Measurements from ENCODE around the gene PTPN20.

The PTPN20 gene

DNA sequence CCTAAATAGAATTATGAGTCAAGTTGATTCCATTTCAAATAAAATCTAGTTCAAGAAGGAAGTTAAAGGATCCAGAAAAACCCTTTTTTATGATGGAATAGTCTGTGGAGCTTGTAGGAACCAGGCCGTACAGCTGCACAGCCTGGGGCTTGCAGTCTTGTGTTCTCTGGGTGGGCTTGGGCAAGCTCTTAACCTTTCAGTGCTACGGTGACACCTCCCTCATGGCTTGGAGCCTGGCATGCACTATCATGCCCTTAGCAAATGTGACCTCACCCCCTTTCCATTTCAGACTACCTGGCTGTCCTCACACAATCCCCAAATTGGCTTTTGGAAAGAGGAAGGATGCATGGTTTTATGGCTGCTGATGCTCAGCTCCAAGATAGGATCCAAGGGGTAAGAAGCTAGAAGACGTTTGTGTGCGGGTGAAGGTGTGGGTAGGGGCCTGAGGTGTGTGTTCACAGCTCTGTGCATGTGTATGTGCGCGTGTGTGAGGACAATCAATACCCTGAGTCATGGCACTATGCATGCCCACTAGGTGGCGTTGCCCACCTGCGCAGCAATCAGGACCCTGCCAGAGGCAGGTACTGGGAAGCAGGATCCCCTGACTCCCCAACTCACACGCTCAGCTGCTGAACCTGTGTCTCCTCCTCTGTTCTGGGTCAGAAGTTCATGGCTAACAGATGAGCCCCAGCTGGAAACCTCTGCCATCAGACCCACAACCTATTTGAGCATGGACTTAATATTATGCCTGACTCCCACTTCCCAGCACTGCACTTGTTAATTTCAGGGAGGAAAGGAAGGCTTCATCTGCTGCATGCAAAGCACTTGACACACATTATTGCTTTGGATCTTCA, 113.4 kb downstream of the PTPN20 start:
- no peaks in the 10 kb centered on the region for H3K27me3 ChIP-seq (ENCODE audit: control insufficient read depth, insufficient read depth, low read length)

GRCh38 chr10:47025253-47025539, 114.0 kb downstream of the PTPN20 start:
- Histone ChIP-seq H3K27ac (ENCODE audit: low read length) (no peak overlapping the region), H3K9me3 (ENCODE audit: control insufficient read depth, low read depth, low read length) (no peaks in the 10 kb centered on the region), H3K9ac (ENCODE audit: low read length) (no peak overlapping the region), H3K27me3 (ENCODE audit: control insufficient read depth, insufficient read depth, low read length) (no peaks in the 10 kb centered on the region), H3K4me3 (ENCODE audit: low read length) (no peak overlapping the region), H3K4me1 (ENCODE audit: control insufficient read depth, low read depth, low read length) (no peaks in the 10 kb centered on the region), H3K36me3 (ENCODE audit: control insufficient read depth, low read depth, low read length) (no peaks in the 10 kb centered on the region)

More for the DNA sequence above, 113.4 kb downstream of the PTPN20 start:
- Histone ChIP-seq H3K9ac (ENCODE audit: low read length) (no peak overlapping the region), H3K4me1 (ENCODE audit: control insufficient read depth, low read depth, low read length) (no peaks in the 10 kb centered on the region), H3K9me3 (ENCODE audit: control insufficient read depth, low read depth, low read length) (no peaks in the 10 kb centered on the region), H3K27ac (ENCODE audit: low read length) (no peak overlapping the region), H3K4me3 (ENCODE audit: low read length) (no peak overlapping the region), H3K36me3 (ENCODE audit: control insufficient read depth, low read depth, low read length) (no peaks in the 10 kb centered on the region)

- no peaks in the 10 kb centered on the region for H3K27me3 ChIP-seq (ENCODE audit: control insufficient read depth, insufficient read depth, low read length)
- H3K9me3 ChIP-seq (ENCODE audit: control insufficient read depth, low read depth, low read length), result no peaks in the 10 kb centered on the region
- no peaks in the 10 kb centered on the region for H3K36me3 ChIP-seq (ENCODE audit: control insufficient read depth, low read depth, low read length)
- no peak overlapping the region for H3K9ac ChIP-seq (ENCODE audit: low read length)
- no peak overlapping the region for H3K4me3 ChIP-seq (ENCODE audit: low read length)
- no peak overlapping the region for H3K27ac ChIP-seq (ENCODE audit: low read length)
- no peaks in the 10 kb centered on the region for H3K4me1 ChIP-seq (ENCODE audit: control insufficient read depth, low read depth, low read length)
Observed at GRCh38 chr10:47025540-47026300, 114.5 kb downstream of the PTPN20 start.

- Histone ChIP-seq H3K36me3 (ENCODE audit: control insufficient read depth, low read depth, low read length) (no peaks in the 10 kb centered on the region), H3K9ac (ENCODE audit: low read length) (no peak overlapping the region), H3K27me3 (ENCODE audit: control insufficient read depth, insufficient read depth, low read length) (no peaks in the 10 kb centered on the region), H3K9me3 (ENCODE audit: control insufficient read depth, low read depth, low read length) (no peaks in the 10 kb centered on the region), H3K27ac (ENCODE audit: low read length) (no peak overlapping the region), H3K4me3 (ENCODE audit: low read length) (no peak overlapping the region), H3K4me1 (ENCODE audit: control insufficient read depth, low read depth, low read length) (no peaks in the 10 kb centered on the region)
Observed at GRCh38 chr10:47026301-47027107, 115.3 kb downstream of the PTPN20 start.

- H3K4me3 ChIP-seq (ENCODE audit: low read length), result no peak overlapping the region
- H3K4me1 ChIP-seq (ENCODE audit: control insufficient read depth, low read depth, low read length), result no peaks in the 10 kb centered on the region
- no peaks in the 10 kb centered on the region for H3K9me3 ChIP-seq (ENCODE audit: control insufficient read depth, low read depth, low read length)
- no peaks in the 10 kb centered on the region for H3K36me3 ChIP-seq (ENCODE audit: control insufficient read depth, low read depth, low read length)
- no peaks in the 10 kb centered on the region for H3K27me3 ChIP-seq (ENCODE audit: control insufficient read depth, insufficient read depth, low read length)
- no peak overlapping the region for H3K9ac ChIP-seq (ENCODE audit: low read length)
- H3K27ac ChIP-seq (ENCODE audit: low read length), result no peak overlapping the region
Observed at GRCh38 chr10:47027108-47027783, 116.0 kb downstream of the PTPN20 start.

GRCh38 chr10:47027784-47028260, 116.6 kb downstream of the PTPN20 start:
- H3K27ac ChIP-seq (ENCODE audit: low read length), result no peak overlapping the region
- no peaks in the 10 kb centered on the region for H3K4me1 ChIP-seq (ENCODE audit: control insufficient read depth, low read depth, low read length)
- H3K36me3 ChIP-seq (ENCODE audit: control insufficient read depth, low read depth, low read length), result no peaks in the 10 kb centered on the region
- H3K9ac ChIP-seq (ENCODE audit: low read length), result no peak overlapping the region
- H3K27me3 ChIP-seq (ENCODE audit: control insufficient read depth, insufficient read depth, low read length), result no peaks in the 10 kb centered on the region
- no peaks in the 10 kb centered on the region for H3K9me3 ChIP-seq (ENCODE audit: control insufficient read depth, low read depth, low read length)
- no peak overlapping the region for H3K4me3 ChIP-seq (ENCODE audit: low read length)

DNA sequence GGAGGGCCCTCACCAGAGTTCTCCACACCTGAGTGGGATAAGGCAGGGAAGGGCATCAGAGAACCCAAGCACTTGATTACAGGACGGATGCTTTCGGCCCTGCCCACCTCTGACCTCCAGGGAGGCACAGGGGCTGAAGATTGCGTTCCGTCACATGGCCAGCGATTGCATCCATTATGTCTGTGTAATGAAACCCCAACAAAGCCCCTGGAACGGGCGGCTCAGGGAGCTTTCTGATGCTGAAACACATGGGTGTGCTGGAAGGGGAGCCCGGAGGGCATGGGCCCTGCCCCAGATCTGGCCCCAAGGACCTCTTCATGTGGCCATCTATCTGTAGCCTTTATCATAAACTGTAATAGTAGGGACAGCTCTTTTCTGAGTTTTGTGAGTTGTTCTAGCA, 117.2 kb downstream of the PTPN20 start:
- H3K9me3 ChIP-seq (ENCODE audit: control insufficient read depth, low read depth, low read length), result no peaks in the 10 kb centered on the region
- H3K4me3 ChIP-seq (ENCODE audit: low read length), result no peak overlapping the region
- H3K9ac ChIP-seq (ENCODE audit: low read length), result no peak overlapping the region
- H3K4me1 ChIP-seq (ENCODE audit: control insufficient read depth, low read depth, low read length), result no peaks in the 10 kb centered on the region
- no peaks in the 10 kb centered on the region for H3K36me3 ChIP-seq (ENCODE audit: control insufficient read depth, low read depth, low read length)
- H3K27ac ChIP-seq (ENCODE audit: low read length), result no peak overlapping the region
- H3K27me3 ChIP-seq (ENCODE audit: control insufficient read depth, insufficient read depth, low read length), result no peaks in the 10 kb centered on the region

DNA sequence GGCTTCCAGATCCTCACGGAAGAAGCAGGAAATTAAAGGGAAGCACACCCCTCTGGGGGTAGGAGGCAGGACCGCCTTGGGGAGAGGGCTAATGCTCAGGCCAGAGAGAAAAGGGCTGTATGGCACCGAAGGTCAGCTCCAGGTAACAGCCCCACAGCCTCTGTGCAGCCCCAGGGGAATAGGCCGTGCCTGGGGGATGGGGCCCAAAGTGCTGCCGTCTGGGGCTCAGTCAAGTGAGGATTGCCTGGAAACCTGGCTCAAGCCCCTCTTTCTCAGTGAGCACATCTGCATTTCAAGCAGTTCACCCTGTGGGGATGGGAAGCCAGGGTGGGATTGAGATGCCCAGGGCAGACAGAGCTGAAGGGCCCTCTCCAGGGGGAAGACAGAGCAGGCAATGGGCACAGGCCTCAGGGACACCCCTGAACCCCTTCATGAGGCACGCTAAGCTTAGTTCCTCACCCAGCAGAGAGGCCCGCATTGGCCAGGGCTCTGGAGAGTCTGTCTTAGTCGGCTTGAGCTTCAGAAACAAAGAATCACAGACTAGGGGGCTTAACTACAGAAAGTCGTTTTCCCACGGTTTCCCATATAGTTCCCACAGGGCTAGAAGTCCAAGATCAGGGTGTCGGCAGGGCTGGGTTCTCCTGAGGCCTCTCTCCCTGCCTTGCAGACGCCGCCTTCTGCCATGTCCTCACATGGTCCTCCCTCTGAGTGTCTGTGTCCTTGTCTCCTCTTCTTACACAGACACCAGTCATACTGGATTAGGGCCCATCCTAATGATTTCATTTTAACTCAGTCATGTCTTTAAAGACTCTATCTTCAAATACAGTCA, 118.2 kb downstream of the PTPN20 start:
- Histone ChIP-seq H3K4me1 (ENCODE audit: control insufficient read depth, low read depth, low read length) (no peaks in the 10 kb centered on the region), H3K36me3 (ENCODE audit: control insufficient read depth, low read depth, low read length) (no peaks in the 10 kb centered on the region), H3K9ac (ENCODE audit: low read length) (no peak overlapping the region), H3K4me3 (ENCODE audit: low read length) (no peak overlapping the region), H3K27me3 (ENCODE audit: control insufficient read depth, insufficient read depth, low read length) (no peaks in the 10 kb centered on the region), H3K27ac (ENCODE audit: low read length) (no peak overlapping the region), H3K9me3 (ENCODE audit: control insufficient read depth, low read depth, low read length) (no peaks in the 10 kb centered on the region)

- Histone ChIP-seq H3K4me1 (ENCODE audit: control insufficient read depth, low read depth, low read length) (no peaks in the 10 kb centered on the region), H3K9ac (ENCODE audit: low read length) (no peak overlapping the region), H3K4me3 (ENCODE audit: low read length) (no peak overlapping the region), H3K27ac (ENCODE audit: low read length) (no peak overlapping the region), H3K27me3 (ENCODE audit: control insufficient read depth, insufficient read depth, low read length) (no peaks in the 10 kb centered on the region), H3K36me3 (ENCODE audit: control insufficient read depth, low read depth, low read length) (no peaks in the 10 kb centered on the region), H3K9me3 (ENCODE audit: control insufficient read depth, low read depth, low read length) (no peaks in the 10 kb centered on the region)
Observed at GRCh38 chr10:47030191-47030703, 119.0 kb downstream of the PTPN20 start.

DNA sequence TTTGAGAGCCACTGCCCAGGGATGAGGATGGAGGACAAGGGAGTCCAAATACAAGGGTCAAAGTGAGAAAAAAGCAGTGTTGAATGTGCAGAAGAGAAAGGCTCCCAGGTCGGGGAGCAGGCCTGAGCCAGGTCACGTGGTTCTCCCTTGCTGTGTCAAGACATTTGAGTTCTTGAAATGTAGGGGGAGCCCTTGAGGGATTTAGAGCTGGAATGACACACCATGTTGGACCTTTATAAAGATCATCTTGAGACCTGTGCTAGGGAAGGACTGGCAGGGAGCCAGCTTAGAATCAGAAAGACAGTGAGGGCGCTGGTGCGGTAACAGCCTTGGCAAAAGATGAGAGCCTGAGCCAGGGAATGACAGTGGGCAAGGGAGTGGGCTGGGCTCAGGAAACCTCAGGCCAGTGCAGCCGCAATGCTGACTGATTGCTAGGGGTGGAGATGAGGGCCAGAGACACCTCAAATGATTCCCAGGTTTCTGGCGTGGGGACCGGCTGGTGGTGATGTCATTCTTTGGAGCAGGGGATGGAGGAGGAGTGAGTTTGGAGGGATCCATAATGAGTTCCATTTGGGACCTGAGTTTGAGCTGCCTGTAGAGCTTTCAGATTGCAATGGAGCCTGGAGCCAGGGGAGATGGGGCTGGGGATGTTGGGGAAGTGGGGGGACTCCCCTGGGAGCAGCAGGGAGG, 120.1 kb downstream of the PTPN20 start:
- no peaks in the 10 kb centered on the region for H3K36me3 ChIP-seq (ENCODE audit: control insufficient read depth, low read depth, low read length)

More for the DNA sequence above, 120.1 kb downstream of the PTPN20 start:
- H3K27me3 ChIP-seq (ENCODE audit: control insufficient read depth, insufficient read depth, low read length), result no peaks in the 10 kb centered on the region
- no peak overlapping the region for H3K4me3 ChIP-seq (ENCODE audit: low read length)
- no peak overlapping the region for H3K27ac ChIP-seq (ENCODE audit: low read length)
- no peaks in the 10 kb centered on the region for H3K9me3 ChIP-seq (ENCODE audit: control insufficient read depth, low read depth, low read length)
- H3K9ac ChIP-seq (ENCODE audit: low read length), result no peak overlapping the region
- H3K4me1 ChIP-seq (ENCODE audit: control insufficient read depth, low read depth, low read length), result no peaks in the 10 kb centered on the region

Measured in iPS-18a (cell line).